GM10248 (cell line): ENCODE data around the gene ZBTB20.

Source experiments
- CTCF ChIA-PET: fragments of 300-600 bp; sonication (Branson Sonifier 250); formaldehyde crosslinking; extraction: SDS; loops from one replicate; lab custom pipeline; 2021; ENCODE audit warnings: antibody characterized with exemption; lab: Yijun Ruan, JAX
- POLR2A ChIA-PET: fragments of 350-650 bp; sonication (Branson Sonifier 250); formaldehyde crosslinking; extraction: SDS; loops from one replicate; lab custom pipeline; 2020; ENCODE audit warnings: antibody characterized with exemption; lab: Yijun Ruan, JAX
- DNase-seq: peaks from one replicate; pipeline ENCODE4 v3.0.0; 2012; ENCODE audit errors: extremely low spot score
- CTCF ChIP-seq: IDR thresholded peaks from 2 replicates; pipeline ENCODE4 v1.5.1; 2012; ENCODE audit warnings: mild to moderate bottlenecking, low read depth; ENCODE audit errors: extremely low read depth, missing control alignments, control extremely low read depth

The ZBTB20 gene

GRCh38 chr3:114792159-114792918 is 354.7 kb downstream of the ZBTB20 start:
- no peak for DNase-seq
- ChIA-PET POLR2A (no interaction called here), CTCF (interaction anchor here (1.1 kb wide), 1 partner anchor 91 kb away, joined by 3 read pairs; no protein-coding TSS in a partner anchor)
- TF ChIP-seq CTCF = no peak

- DNase-seq = no peak
- CTCF ChIA-PET = no interaction called here
- POLR2A ChIA-PET = no interaction called here
- TF ChIP-seq CTCF = no peak
These were observed 356.3 kb downstream of the ZBTB20 start for GRCh38 chr3:114790752-114791151.

GRCh38 chr3:114789803-114790202 is 357.3 kb downstream of the ZBTB20 start:
- CTCF ChIA-PET = interaction anchor here (1.1 kb wide), 1 partner anchor 10 kb away, joined by 3 read pairs; no protein-coding TSS in a partner anchor
- POLR2A ChIA-PET = no interaction called here
- no peak for DNase-seq
- TF ChIP-seq CTCF = no peak

- no peak for DNase-seq
- POLR2A ChIA-PET = no interaction called here
- CTCF ChIA-PET = no interaction called here
These were observed 371.7 kb downstream of the ZBTB20 start for GRCh38 chr3:114775395-114775794.

GRCh38 chr3:114770874-114771273 is 376.2 kb downstream of the ZBTB20 start:
- no peak for TF ChIP-seq CTCF
- ChIA-PET CTCF (no interaction called here), POLR2A (no interaction called here)
- no peak for DNase-seq

More at GRCh38 chr3:114775395-114775794, 371.7 kb downstream of the ZBTB20 start:
- TF ChIP-seq CTCF = no peak

GRCh38 chr3:114764056-114764492 is 383.0 kb downstream of the ZBTB20 start:
- ChIA-PET CTCF (no interaction called here), POLR2A (no interaction called here)
- TF ChIP-seq CTCF = no peak
- no peak for DNase-seq
